Measurements from ENCODE around the gene SLC9B1. TPM values are rescaled to one million over a fixed set of nuclear protein-coding genes. Genes with fewer than 3 reads are reported as not detected.
"Not testable (repeated sequence)": the region's sequence is repeated elsewhere in the genome, so short reads cannot be mapped to it uniquely, and the experiment has no call there.

The SLC9B1 gene
- total RNA-seq, 1 donor from 2014 or later, result 0.41 TPM

DNA sequence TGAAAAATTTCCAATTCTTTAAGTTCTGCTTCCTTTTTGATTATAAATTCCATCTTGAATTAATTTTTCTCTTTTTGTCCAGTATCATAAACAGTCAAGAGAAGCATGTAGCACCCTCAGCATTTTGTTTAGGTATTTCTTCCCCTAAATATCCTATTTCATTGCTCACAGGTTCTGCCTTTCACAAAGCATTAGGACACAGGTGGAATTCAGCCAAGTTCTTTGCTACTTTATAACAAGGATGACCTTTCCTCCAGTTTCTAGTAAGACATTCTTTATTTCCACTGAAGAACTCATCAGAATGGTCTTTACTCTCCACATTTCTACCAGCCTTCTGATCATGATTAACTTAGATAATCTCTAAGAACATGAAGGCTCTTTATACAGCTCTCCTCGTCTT, 7.4 kb downstream of the SLC9B1 start:
- DNase-seq (ENCODE audit: extremely low read depth, low read depth, low spot score), result no peak

DNA sequence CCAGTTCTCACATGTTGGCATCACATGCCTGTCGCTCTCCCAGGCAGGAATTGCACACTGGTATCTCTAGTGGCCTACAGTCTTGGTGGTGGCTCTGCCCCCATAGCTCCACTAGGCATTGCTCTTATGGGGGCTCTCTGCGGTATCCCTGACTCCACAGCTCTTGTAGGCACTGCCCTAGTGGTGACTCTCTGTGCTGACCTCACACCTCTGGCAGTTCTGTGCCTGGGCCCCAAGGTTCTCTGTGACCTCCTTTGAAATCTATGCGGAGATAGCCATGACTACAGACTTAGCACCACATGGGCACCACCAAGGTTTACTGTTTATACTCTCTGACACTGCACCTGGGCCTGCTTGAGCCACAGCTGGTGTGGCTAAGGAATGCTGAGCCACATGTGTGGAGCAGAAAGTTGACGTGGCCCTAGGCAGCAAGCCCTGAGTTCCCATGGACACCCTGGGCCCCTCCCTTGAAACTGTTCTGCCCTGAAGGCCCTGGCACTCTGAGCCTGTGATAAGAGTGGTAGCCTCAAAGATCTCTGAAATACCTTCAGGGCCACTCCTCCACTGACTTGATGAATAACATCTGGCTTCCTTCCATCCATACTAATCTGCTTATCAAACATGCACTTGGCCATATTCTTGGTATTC, 8.0 kb downstream of the SLC9B1 start:
- DNase-seq (ENCODE audit: extremely low read depth, low read depth, low spot score), result no peak

GRCh38 chr4:103010804-103011203, 8.7 kb downstream of the SLC9B1 start:
- DNase-seq (ENCODE audit: extremely low read depth, low read depth, low spot score), result no peak

DNA sequence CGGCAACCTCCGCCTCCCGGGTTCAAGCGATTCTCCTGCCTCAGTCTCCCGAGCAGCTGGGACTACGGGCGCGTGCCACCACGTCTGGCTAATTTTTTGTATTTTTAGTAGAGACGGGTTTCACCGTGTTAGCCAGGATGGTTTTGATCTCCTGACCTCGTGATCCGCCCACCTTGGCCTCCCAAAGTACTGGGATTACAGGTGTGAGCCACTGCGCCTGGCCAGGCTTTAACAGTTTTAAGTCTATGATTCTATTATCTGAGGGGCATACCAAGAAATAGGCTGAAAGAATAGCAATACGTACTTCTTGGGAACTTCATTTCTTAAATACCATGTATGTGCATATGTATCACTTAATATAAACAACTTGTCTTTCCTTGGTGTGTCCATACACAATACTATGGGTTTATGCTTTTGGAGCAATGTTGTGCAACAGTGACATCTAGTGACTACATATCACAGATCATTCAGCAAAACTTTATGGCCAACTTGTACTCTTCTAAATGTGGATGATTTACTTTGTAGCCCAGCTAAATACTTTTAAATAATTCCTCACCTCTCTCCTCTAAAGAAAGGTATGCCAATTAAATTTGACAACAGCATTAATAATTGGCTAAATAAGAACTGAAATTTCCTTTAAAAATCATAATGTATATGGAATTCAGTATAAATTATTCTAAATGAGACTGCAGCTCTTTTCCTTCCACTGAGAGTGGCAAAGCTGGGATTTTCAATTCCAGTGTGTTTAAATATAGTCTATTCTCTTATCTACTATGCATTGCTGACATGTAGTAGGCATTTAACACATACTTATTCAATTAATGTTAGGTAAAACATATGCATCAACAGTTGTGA, 10.4 kb downstream of the SLC9B1 start:
- peak; percentile 74 for DNase-seq (ENCODE audit: extremely low read depth, low read depth, low spot score)

DNA sequence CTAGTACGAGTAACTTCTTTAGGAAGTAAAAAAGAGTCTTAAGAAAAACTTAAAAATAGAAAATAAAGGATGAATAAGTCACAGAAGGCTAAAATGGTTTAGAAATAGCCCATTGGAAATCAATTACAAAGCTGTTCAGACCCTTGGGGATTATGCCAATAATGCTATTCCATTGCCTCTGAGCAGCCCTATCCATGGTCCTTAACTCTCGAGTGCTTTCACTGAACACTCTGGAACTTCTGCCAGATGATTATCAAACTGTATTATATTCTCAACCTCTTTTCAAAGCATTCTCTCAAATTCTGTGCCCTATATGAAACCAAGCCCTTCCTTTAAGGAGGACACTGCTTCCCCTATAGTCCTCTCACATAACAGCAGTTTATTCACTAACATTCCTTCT, 17.0 kb downstream of the SLC9B1 start:
- DNase-seq (ENCODE audit: extremely low read depth, low read depth, low spot score), result peak; percentile 10

GRCh38 chr4:102994803-102995202, 24.7 kb downstream of the SLC9B1 start:
- no peak for DNase-seq (ENCODE audit: extremely low read depth, low read depth, low spot score)

DNA sequence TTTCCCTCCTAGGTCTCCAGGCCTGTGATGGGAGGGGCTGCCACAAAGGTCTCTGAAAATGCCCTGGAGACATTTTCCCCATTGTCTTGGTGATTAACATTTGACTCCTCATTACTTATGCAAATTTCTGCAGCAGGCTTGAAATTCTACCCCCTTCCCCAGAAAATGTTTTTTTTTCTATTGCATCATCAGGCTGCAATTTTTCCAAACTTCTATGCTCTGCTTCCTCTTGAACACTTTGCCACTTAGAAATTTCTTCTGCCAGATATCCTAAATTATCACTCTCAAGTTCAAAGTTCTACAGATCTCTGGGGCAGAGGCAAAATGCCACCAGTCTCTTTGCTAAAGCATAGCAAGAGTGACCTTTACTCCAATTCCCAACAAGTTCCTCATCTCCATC, 25.5 kb downstream of the SLC9B1 start:
- DNase-seq (ENCODE audit: extremely low read depth, low read depth, low spot score), result not testable (repeated sequence)

DNA sequence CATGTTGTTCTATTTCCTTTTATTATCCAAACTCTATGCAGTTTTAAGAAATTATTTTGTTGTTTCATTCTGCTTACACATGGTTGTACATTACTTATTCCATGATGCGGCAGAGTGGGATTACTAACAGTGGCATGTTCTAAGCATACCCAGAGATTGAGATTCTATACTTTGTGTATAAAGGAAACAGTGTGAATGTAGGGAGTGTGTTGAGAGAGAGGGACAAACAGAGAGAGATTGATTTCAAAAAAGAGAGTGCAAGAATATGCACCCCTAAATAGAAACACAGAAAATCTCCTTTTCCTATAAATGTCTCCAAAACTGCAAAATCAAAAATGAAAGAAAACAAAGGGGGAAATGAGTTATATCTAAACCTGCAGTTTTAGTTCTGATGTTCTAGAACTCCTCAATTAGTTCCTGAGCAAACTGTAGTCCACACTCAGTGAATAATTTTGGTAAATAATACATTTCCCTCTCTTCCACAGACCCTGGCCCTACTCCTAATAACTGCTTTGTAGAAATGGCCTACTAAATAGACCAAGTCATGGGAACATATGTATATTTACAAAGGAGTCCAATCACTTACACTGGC, 31.0 kb downstream of the SLC9B1 start:
- DNase-seq (ENCODE audit: extremely low read depth, low read depth, low spot score), result no peak

DNA sequence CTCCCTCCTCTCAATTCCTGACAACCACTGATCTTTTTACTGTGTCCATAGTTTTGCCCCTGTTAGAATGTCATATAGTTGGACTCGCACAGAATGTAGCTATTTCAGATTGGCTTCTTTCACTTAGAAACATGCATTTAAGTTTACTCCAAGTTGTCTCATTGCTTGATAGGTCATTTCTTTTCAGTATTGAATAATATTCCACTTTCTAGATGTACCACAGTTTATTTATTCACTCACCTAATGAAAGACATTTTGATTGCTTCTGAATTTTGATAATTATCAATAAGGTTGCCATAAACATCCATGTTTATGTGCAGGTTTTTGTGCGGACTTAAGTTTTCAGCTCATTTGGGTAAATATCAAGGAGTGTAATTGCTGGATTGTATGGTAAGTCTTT, 38.5 kb downstream of the SLC9B1 start:
- no peak for DNase-seq (ENCODE audit: extremely low read depth, low read depth, low spot score)

DNA sequence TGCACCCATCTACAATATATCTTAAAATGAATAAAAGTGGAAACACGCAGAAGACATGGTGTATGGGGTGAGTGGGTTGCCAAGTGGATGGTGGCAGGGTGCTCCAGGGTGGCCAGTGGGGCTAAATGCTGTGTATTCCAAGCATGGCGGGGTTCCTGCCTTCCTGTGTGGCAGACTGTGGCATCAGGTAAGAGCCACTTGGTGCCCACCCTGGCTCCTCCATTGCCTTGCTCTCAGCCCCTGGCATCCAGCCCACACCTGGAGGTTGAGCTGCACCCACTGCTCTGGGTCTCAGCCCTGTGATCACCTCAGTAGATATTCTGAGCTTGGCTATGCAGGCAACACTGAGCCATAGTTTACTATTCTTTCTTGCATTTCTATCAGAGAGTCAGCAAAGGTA, 57.7 kb downstream of the SLC9B1 start:
- not testable (repeated sequence) for DNase-seq (ENCODE audit: extremely low read depth, low read depth, low spot score)

DNA sequence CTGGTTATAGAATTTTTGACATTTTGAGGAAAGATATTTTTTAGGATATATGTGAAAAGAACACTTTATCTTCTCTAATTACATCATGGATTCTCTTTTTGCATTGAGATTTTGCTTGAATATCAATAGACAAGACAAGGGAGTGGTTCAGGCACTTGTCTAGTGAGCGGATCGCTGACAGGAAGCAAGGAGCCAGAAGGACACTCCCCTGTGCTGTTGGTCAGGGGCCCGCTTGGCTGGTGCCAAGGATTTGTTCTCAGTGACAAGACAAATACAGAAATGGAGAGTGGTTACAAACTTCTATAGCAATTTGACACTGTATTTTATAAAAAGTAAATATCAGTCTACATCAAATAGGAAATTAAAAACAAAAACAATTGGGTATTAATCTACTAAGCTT, 60.0 kb downstream of the SLC9B1 start:
- DNase-seq (ENCODE audit: extremely low read depth, low read depth, low spot score), result no peak

DNA sequence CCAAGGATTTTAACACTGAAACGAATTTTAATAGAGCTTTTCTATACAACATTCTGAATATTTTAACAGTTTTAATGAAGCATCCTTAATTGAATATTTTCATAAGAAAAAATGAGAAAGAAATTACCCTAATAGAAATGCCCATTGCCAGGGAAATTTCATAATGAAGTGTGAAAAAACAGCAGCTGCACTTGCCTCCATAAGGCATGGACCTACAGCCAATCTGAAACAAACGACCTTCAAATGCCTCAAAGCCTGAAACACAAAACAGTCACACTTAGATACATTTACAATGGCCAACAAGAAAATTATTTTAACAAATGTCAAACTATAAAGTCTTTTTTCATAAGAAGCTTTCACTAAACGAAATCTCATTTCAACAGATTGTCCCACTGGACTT, 74.4 kb downstream of the SLC9B1 start:
- DNase-seq (ENCODE audit: extremely low read depth, low read depth, low spot score), result no peak

DNA sequence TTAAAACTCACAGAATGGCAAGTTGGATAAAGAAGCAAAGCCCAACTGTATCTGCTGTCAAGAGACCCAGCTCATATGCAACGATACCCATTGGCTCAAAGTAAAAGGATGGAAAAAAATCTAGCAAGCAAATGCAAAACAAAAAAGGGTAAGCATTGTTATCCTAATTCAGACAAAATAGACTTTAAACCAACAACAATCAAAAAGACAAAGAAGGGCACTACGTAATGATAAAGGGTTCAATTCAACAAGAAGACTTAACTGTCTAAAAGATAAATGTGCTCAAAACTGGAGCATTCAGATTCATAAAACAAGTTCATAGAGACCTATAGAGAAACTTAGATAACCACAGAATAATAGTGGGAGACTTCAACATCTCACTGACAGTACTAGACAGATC, 81.4 kb downstream of the SLC9B1 start:
- DNase-seq (ENCODE audit: extremely low read depth, low read depth, low spot score), result not testable (repeated sequence)

GRCh38 chr4:102935716-102936115, 83.8 kb downstream of the SLC9B1 start:
- no peak for DNase-seq (ENCODE audit: extremely low read depth, low read depth, low spot score)

GRCh38 chr4:102919697-102920096, 99.8 kb downstream of the SLC9B1 start:
- not testable (repeated sequence) for DNase-seq (ENCODE audit: extremely low read depth, low read depth, low spot score)

DNA sequence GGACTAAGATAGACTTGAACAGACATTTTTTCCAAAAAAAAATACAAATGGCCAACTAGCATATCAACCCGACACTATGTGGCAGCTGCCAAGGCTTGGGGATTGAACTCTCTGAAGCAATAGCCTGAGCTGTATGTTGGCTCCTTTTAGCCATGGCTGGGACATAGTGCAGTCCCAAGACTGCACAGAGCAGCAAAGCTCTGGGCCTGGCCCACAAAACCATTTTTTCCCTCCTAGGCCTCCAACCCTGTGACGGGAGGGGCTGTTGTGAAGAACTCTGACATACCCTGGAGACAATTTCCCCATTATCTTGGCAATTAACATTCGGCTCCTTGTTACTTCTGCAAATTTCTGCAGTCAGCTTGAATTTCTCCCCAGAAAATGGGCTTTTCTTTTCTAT, 100.6 kb downstream of the SLC9B1 start:
- DNase-seq (ENCODE audit: extremely low read depth, low read depth, low spot score), result no peak

GRCh38 chr4:102901804-102902203, 117.7 kb downstream of the SLC9B1 start:
- no peak for DNase-seq (ENCODE audit: extremely low read depth, low read depth, low spot score)

GRCh38 chr4:102897610-102898009, 121.9 kb downstream of the SLC9B1 start:
- DNase-seq (ENCODE audit: extremely low read depth, low read depth, low spot score), result not testable (repeated sequence)

GRCh38 chr4:102896547-102896946, 123.0 kb downstream of the SLC9B1 start:
- not testable (repeated sequence) for DNase-seq (ENCODE audit: extremely low read depth, low read depth, low spot score)

DNA sequence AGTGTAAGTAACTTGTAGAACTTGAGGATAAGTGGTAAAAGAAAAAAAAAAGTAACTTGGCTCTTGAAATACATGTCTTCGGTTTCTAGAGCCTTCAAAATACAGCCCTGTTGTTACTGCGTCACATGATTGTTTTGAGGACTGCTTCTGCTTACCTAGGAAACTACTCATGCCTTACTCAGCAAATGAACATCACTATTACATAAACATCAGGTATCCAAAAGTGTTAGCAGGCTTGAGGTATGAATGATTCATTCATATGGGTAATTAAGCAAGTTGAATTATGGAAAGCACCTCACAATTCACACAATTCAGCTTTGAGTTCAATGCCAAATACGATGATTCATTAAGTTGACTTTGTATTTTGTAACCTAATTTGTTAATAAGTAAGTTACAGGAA, 129.6 kb downstream of the SLC9B1 start:
- DNase-seq (ENCODE audit: extremely low read depth, low read depth, low spot score), result not testable (repeated sequence)

DNA sequence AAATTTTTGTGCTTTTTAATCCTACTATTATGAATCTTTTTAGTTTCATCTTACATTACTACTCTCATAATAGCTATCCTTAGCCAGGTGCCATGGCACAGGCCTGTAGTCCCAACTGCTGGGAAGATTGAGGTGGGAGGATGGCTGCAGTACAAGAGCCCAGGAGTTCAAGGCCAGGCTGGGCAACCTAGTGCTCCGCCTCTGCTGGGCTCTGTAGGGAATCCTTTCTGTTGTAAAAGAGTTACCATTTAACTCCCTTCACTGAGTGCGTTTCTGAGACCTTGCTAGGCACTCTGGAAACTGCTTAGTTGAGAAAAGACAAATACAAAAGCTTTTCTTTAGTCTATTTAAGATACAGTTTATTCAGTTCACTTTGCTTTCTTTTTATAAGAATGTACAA, 130.9 kb downstream of the SLC9B1 start:
- not testable (repeated sequence) for DNase-seq (ENCODE audit: extremely low read depth, low read depth, low spot score)

GRCh38 chr4:102883278-102883677, 136.2 kb downstream of the SLC9B1 start:
- no peak for DNase-seq (ENCODE audit: extremely low read depth, low read depth, low spot score)

Data from glomerular endothelial cell (primary cell).